Measurements from ENCODE around the gene ARMH1.

The ARMH1 gene

DNA sequence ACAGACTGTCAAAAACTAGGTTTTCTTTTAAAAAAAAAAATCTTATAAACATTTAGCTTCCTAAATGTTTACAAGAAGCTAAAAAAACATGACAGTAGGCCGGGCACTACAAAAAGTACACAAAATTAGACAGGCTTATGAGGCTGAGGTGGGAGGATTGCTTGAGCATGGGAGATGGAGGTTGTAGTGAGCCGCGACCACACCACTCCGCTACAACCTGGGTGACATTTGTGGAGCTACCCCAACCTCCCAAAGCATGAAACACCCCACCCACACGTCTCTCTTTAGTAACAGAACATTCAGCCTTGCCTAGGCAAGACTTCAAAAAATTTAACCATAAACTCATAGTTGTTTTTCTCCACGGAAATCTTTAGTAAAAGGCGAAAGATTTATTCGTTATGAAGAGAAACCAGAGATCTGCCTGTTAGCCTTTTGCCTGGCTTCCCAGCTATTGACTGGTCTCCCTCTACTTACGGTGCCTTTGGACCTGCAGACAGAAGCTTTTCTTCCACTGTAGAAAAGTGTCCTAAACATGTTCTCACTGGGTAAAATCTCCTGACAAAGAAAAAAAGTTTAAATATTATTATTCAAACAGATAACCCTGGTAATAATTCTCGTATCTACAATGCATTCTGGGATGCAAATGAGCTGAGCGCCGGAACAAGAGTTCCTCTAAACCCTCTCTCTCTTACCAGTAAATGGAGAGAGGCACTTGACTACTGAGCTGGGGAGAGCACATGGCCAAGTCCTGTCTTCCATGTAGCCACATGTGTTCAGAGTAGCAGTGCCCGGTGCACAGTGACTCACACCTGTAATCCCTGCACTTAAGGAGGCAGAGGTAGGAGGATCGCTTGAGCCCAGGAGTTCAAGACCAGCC lies 47.2 kb downstream of the ARMH1 start (continued):
- TF ChIP-seq, protein P1, sequence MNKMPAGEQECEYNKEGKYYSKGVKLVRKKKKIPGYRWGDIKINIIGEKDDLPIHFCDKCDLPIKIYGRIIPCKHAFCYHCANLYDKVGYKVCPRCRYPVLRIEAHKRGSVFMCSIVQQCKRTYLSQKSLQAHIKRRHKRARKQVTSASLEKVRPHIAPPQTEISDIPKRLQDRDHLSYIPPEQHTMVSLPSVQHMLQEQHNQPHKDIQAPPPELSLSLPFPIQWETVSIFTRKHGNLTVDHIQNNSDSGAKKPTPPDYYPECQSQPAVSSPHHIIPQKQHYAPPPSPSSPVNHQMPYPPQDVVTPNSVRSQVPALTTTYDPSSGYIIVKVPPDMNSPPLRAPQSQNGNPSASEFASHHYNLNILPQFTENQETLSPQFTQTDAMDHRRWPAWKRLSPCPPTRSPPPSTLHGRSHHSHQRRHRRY (tag by site-specific recombination; IDR thresholded peaks at IDR 0.05), result no peak
- TF ChIP-seq ZNF777 (tag by site-specific recombination; IDR thresholded peaks at IDR 0.05; ENCODE audit: borderline replicate concordance) (no peak), ZNF37A (tag by site-specific recombination; IDR thresholded peaks at IDR 0.05) (no peak), ZNF350 (tag by site-specific recombination; IDR thresholded peaks at IDR 0.05) (no peak), ZNF404 (tag by site-specific recombination; IDR thresholded peaks at IDR 0.05) (no peak), ZNF202 (tag by site-specific recombination; IDR thresholded peaks at IDR 0.05; ENCODE audit: borderline replicate concordance) (no peak), ZNF146 (tag by site-specific recombination; IDR thresholded peaks at IDR 0.05) (0 out of 2 replicates have a peak, but pooled peaks have one; percentile 36), ZNF626 (tag by site-specific recombination; IDR thresholded peaks at IDR 0.05) (no peak), HOXC10 (CRISPR knock-in tag; IDR thresholded peaks at IDR 0.05) (no peak), ZNF335 (tag by site-specific recombination; conservative IDR thresholded peaks at IDR 0.05) (peak; percentile 76), ZNF654 (tag by site-specific recombination; IDR thresholded peaks at IDR 0.05; ENCODE audit: low read depth) (peak; percentile 4; the same call in 1 of the 2 replicates), ZBTB8A (tag by site-specific recombination; IDR thresholded peaks at IDR 0.05) (peak; percentile 62), ZNF10 (tag by site-specific recombination; IDR thresholded peaks at IDR 0.05) (no peak), ZNF792 (tag by site-specific recombination; IDR thresholded peaks at IDR 0.05) (no peak), ZNF558 (tag by site-specific recombination; IDR thresholded peaks at IDR 0.05) (peak; percentile 16; the same call in 1 of the 2 replicates), ZNF785 (tag by site-specific recombination; IDR thresholded peaks at IDR 0.05) (no peak), FEZF1 (tag by site-specific recombination; IDR thresholded peaks at IDR 0.05) (peak; percentile 90), ZNF530 (tag by site-specific recombination; IDR thresholded peaks at IDR 0.05; ENCODE audit: low read depth) (no peak), ZNF23 (tag by site-specific recombination; IDR thresholded peaks at IDR 0.05; ENCODE audit: borderline replicate concordance) (no peak), ZSCAN30 (tag by site-specific recombination; IDR thresholded peaks at IDR 0.05) (peak; percentile 90; the same call in 1 of the 2 replicates), REPIN1 (tag by site-specific recombination; IDR thresholded peaks at IDR 0.05; ENCODE audit: low read depth) (no peak), ZNF354C (tag by site-specific recombination; IDR thresholded peaks at IDR 0.05; ENCODE audit: borderline replicate concordance, low read depth) (no peak), ZNF132 (tag by site-specific recombination; IDR thresholded peaks at IDR 0.05; ENCODE audit: borderline replicate concordance) (no peak), ZNF121 (tag by site-specific recombination; IDR thresholded peaks at IDR 0.05) (no peak), ZNF596 (tag by site-specific recombination; IDR thresholded peaks at IDR 0.05) (peak; percentile 88), ZNF394 (tag by site-specific recombination; IDR thresholded peaks at IDR 0.05; ENCODE audit: borderline replicate concordance) (peak; percentile 69), PRDM1 (tag by site-specific recombination; IDR thresholded peaks at IDR 0.05) (0 out of 2 replicates have a peak, but pooled peaks have one; percentile 10), ZNF585B (tag by site-specific recombination; IDR thresholded peaks at IDR 0.05) (no peak), ZNF610 (tag by site-specific recombination; IDR thresholded peaks at IDR 0.05; ENCODE audit: borderline replicate concordance) (no peak), HOXA7 (CRISPR knock-in tag; IDR thresholded peaks at IDR 0.05; ENCODE audit: borderline replicate concordance) (no peak)
- TF ChIP-seq, protein P2, sequence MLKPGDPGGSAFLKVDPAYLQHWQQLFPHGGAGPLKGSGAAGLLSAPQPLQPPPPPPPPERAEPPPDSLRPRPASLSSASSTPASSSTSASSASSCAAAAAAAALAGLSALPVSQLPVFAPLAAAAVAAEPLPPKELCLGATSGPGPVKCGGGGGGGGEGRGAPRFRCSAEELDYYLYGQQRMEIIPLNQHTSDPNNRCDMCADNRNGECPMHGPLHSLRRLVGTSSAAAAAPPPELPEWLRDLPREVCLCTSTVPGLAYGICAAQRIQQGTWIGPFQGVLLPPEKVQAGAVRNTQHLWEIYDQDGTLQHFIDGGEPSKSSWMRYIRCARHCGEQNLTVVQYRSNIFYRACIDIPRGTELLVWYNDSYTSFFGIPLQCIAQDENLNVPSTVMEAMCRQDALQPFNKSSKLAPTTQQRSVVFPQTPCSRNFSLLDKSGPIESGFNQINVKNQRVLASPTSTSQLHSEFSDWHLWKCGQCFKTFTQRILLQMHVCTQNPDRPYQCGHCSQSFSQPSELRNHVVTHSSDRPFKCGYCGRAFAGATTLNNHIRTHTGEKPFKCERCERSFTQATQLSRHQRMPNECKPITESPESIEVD (tag by site-specific recombination; IDR thresholded peaks at IDR 0.05), result peak; percentile 90
- TF ChIP-seq, protein P3, sequence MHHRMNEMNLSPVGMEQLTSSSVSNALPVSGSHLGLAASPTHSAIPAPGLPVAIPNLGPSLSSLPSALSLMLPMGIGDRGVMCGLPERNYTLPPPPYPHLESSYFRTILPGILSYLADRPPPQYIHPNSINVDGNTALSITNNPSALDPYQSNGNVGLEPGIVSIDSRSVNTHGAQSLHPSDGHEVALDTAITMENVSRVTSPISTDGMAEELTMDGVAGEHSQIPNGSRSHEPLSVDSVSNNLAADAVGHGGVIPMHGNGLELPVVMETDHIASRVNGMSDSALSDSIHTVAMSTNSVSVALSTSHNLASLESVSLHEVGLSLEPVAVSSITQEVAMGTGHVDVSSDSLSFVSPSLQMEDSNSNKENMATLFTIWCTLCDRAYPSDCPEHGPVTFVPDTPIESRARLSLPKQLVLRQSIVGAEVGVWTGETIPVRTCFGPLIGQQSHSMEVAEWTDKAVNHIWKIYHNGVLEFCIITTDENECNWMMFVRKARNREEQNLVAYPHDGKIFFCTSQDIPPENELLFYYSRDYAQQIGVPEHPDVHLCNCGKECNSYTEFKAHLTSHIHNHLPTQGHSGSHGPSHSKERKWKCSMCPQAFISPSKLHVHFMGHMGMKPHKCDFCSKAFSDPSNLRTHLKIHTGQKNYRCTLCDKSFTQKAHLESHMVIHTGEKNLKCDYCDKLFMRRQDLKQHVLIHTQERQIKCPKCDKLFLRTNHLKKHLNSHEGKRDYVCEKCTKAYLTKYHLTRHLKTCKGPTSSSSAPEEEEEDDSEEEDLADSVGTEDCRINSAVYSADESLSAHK (tag by site-specific recombination; IDR thresholded peaks at IDR 0.05), result no peak
- TF ChIP-seq, protein P4, sequence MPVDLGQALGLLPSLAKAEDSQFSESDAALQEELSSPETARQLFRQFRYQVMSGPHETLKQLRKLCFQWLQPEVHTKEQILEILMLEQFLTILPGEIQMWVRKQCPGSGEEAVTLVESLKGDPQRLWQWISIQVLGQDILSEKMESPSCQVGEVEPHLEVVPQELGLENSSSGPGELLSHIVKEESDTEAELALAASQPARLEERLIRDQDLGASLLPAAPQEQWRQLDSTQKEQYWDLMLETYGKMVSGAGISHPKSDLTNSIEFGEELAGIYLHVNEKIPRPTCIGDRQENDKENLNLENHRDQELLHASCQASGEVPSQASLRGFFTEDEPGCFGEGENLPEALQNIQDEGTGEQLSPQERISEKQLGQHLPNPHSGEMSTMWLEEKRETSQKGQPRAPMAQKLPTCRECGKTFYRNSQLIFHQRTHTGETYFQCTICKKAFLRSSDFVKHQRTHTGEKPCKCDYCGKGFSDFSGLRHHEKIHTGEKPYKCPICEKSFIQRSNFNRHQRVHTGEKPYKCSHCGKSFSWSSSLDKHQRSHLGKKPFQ (tag by site-specific recombination; IDR thresholded peaks at IDR 0.05), result peak; percentile 74
- TF ChIP-seq, protein P5, sequence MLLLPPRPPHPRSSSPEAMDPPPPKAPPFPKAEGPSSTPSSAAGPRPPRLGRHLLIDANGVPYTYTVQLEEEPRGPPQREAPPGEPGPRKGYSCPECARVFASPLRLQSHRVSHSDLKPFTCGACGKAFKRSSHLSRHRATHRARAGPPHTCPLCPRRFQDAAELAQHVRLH (tag by site-specific recombination; IDR thresholded peaks at IDR 0.05), result peak; percentile 84; the same call in 1 of the 2 replicates

All from HEK293 (cell line).